Endothelial cell of umbilical vein (primary cell): ENCODE results near the gene DIPK1C. TPM values are rescaled to one million over a fixed set of nuclear protein-coding genes. Genes with fewer than 3 reads are reported as not detected.

ENCODE experiments used
- BruUV-seq: library from RNA; stranded (reverse); fragments of 400-500 nt; replicated peaks from 2 replicates; lab custom pipeline; 2021; lab: Mats Ljungman, UMichigan
- CTCF ChIA-PET: fragments of 300-600, 350-600 bp; sonication (Branson Sonifier 250); formaldehyde crosslinking; loops from one replicate; lab custom pipeline; 2021; ENCODE audit warnings: antibody characterized with exemption, inconsistent platforms; lab: Charles Lee
- POLR2A ChIA-PET: fragments of 300-600, 350-600 bp; sonication (Branson Sonifier 250); formaldehyde crosslinking; loops from one replicate; lab custom pipeline; 2021; ENCODE audit warnings: antibody characterized with exemption, inconsistent platforms; lab: Charles Lee
- DNase-seq: peaks from one replicate; pipeline ENCODE4 v3.0.0-alpha.2; 2011; ENCODE audit warnings: low read depth, low spot score
- FAIRE-seq: peaks from 2 replicates; lab custom pipeline; 2011; peaks lifted over from hg19 to GRCh38; lab: Jason Lieb, UNC
- H2AFZ ChIP-seq: 2 replicates; pipeline ENCODE4 v1.6.0; 2012; ENCODE audit warnings: low read depth, low read length, control low read depth, inconsistent platforms
- H3K27ac ChIP-seq: 2 replicates; pipeline ENCODE4 v1.5.1; 2011; ENCODE audit warnings: low read depth, mild to moderate bottlenecking, control low read depth, low read length, moderate library complexity; ENCODE audit not compliant: insufficient read depth
- H3K27me3 ChIP-seq, 2 experiments: 2 replicates each; pipeline versions ENCODE4 v1.6.0 to v1.6.1; 2011; ENCODE audit warnings: low read length in 2 of 2, mixed read lengths in 1 of 2; ENCODE audit not compliant: control insufficient read depth in 2 of 2, insufficient read depth in 2 of 2
- H3K36me3 ChIP-seq, 2 experiments: 2 replicates in 1 of 2; 3 replicates in 1 of 2; pipeline ENCODE4 v1.5.1; 2011; ENCODE audit warnings: low read length in 2 of 2, mild to moderate bottlenecking in 1 of 2, moderate library complexity in 1 of 2; ENCODE audit not compliant: control insufficient read depth in 2 of 2, insufficient read depth in 2 of 2; ENCODE audit errors: extremely low read depth in 1 of 2
- H3K4me1 ChIP-seq: 3 replicates; pipeline ENCODE4 v1.5.1; 2011; ENCODE audit warnings: mild to moderate bottlenecking, low read length; ENCODE audit not compliant: control insufficient read depth, insufficient read depth; ENCODE audit errors: extremely low read depth
- H3K4me2 ChIP-seq: 2 replicates; pipeline ENCODE4 v1.6.1; 2011; ENCODE audit warnings: low read length, control low read depth, mixed read lengths; ENCODE audit not compliant: insufficient read depth
- H3K4me3 ChIP-seq, 3 experiments: fragments of 200-600 bp in 1 of 3; sonication (generic), shearing (Covaris generic) in 1 of 3; replicated peaks in 1 of 3; 2 replicates each; pipeline ENCODE4 v1.5.1; 2011 to 2016; ENCODE audit warnings: control low read depth in 3 of 3, low read length in 3 of 3, mild to moderate bottlenecking in 2 of 3, inconsistent platforms in 1 of 3, low read depth in 1 of 3, moderate library complexity in 1 of 3; ENCODE audit not compliant: insufficient read depth in 1 of 3
- H3K79me2 ChIP-seq: 2 replicates; pipeline ENCODE4 v1.6.0; 2012; ENCODE audit warnings: low read length, inconsistent platforms; ENCODE audit not compliant: control insufficient read depth, insufficient read depth
- H3K9ac ChIP-seq: replicated peaks from 2 replicates; pipeline ENCODE3; 2011; ENCODE audit warnings: low read length, control low read depth; ENCODE audit not compliant: insufficient read depth; ENCODE audit errors: extremely low read depth
- H3K9me1 ChIP-seq: replicated peaks from 3 replicates; pipeline ENCODE4 v1.6.0; 2011; ENCODE audit warnings: mild to moderate bottlenecking, low read length; ENCODE audit not compliant: control insufficient read depth, insufficient read depth; ENCODE audit errors: extremely low read depth
- H3K9me3 ChIP-seq: replicated peaks from 2 replicates; pipeline ENCODE4 v1.5.1; 2012; ENCODE audit warnings: low read length, inconsistent platforms; ENCODE audit not compliant: control insufficient read depth, insufficient read depth
- H4K20me1 ChIP-seq: replicated peaks from 2 replicates; pipeline ENCODE3; 2011; ENCODE audit warnings: mild to moderate bottlenecking, low read length; ENCODE audit not compliant: control insufficient read depth, insufficient read depth; ENCODE audit errors: extremely low read depth
- CTCF ChIP-seq, 2 donors: IDR thresholded peaks; 1 replicate in 1 of 2; 2 replicates in 1 of 2; pipeline ENCODE4 v1.5.1; 2011; ENCODE audit warnings: low read length in 2 of 2, mild to moderate bottlenecking in 2 of 2, moderate library complexity in 2 of 2, control low read depth in 1 of 2, inconsistent platforms in 1 of 2, low read depth in 1 of 2; ENCODE audit not compliant: insufficient read depth in 1 of 2; ENCODE audit errors: extremely low read depth in 1 of 2
- JUN ChIP-seq: IDR thresholded peaks from 2 replicates; pipeline ENCODE4 v1.6.1; 2011; ENCODE audit warnings: borderline replicate concordance, low read depth; ENCODE audit not compliant: insufficient read length, insufficient read depth
- MAX ChIP-seq: IDR thresholded peaks from 2 replicates; pipeline ENCODE4 v1.6.1; 2011; ENCODE audit not compliant: insufficient read depth, insufficient read length
- MYC ChIP-seq: IDR thresholded peaks from one replicate; pipeline ENCODE4 v1.6.1; 2011; ENCODE audit warnings: mild to moderate bottlenecking, low read depth, low read length
- POLR2A ChIP-seq: IDR thresholded peaks from 2 replicates; pipeline ENCODE4 v1.6.1; 2012; ENCODE audit warnings: low read depth, mild to moderate bottlenecking, control low read depth, low read length
- POLR2AphosphoS5 ChIP-seq: IDR thresholded peaks from 2 replicates; pipeline ENCODE4 v1.6.1; 2012; ENCODE audit warnings: low read depth, mild to moderate bottlenecking, control low read depth, low read length, moderate library complexity; ENCODE audit not compliant: insufficient read depth
- dilution Hi-C: fragments of 300-500 bp; cut with MboI; formaldehyde crosslinking; loops from one replicate; pipeline ENCODE4 v1.15.0; 2019; ENCODE audit warnings: low sequenced_read_pairs; ENCODE audit not compliant: extremely low pct_ligation_motif_present
- intact Hi-C: fragments of 100-400 bp; cut with micrococcal nuclease; formaldehyde crosslinking; loops from one replicate; pipeline ENCODE4 v1.10.0; 2022
- polyA plus RNA-seq, 4 experiments: library from polyadenylated mRNA; depleted of rRNA in 3 of 4; stranded (reverse) in 3 of 4; unstranded in 1 of 4; fragments of >200 nt; gene quantifications; 2 replicates each; pipeline versions ENCODE4 v1.2.1 to v1.2.3, GENCODE V29; 2011 to 2012; ENCODE audit warnings: missing spikeins in 1 of 4
- total RNA-seq: library from RNA; stranded (reverse); gene quantifications from 2 replicates; pipeline ENCODE4 v1.2.3, GENCODE V29; 2021

The DIPK1C gene
- total and polyA plus RNA-seq, 2 donors (not counting 3 experiments of a cell fraction or from before 2014, with no cell fraction given) = not detected

GRCh38 chr18:74418023-74418422 is 39.1 kb downstream of the DIPK1C start:
- ChIA-PET POLR2A (no interaction called here), CTCF (no interaction called here)

GRCh38 chr18:74416124-74416523 is 41.0 kb downstream of the DIPK1C start:
- DNase-seq (no peak), FAIRE-seq (no peak)
- H3K4me2 ChIP-seq = no peak overlapping the region
- no peaks in the 10 kb centered on the region for H3K4me1 ChIP-seq
- H3K79me2 ChIP-seq = no peaks in the 10 kb centered on the region
- H4K20me1 ChIP-seq = no peaks in the 10 kb centered on the region
- no peak overlapping the region for H2AFZ ChIP-seq
- ChIA-PET POLR2A (no interaction called here), CTCF (no interaction called here)
- H3K27me3 ChIP-seq = no peaks in the 10 kb centered on the region
- H3K27ac ChIP-seq = no peak overlapping the region
- H3K9me1 ChIP-seq = no peaks in the 10 kb centered on the region
- intact Hi-C loops (no loop called here), dilution Hi-C loops (no loop called here)
- BruUV-seq = no TSS peak
- no peak overlapping the region for H3K9ac ChIP-seq
- no peaks in the 10 kb centered on the region for H3K36me3 ChIP-seq
- no peaks in the 10 kb centered on the region for H3K9me3 ChIP-seq
- H3K4me3 ChIP-seq = no peak overlapping the region
- TF ChIP-seq MYC (no peak), MAX (no peak), JUN (no peak), POLR2A (no peak), CTCF (IDR thresholded peaks at IDR 0.05; ENCODE audit: extremely low read depth in 1 of 2, insufficient read depth in 1 of 2, low read depth in 1 of 2, low read length in 2 of 2) (no peak)

More at GRCh38 chr18:74418023-74418422, 39.1 kb downstream of the DIPK1C start:
- dilution Hi-C loops (no loop called here), intact Hi-C loops (no loop called here)
- Histone ChIP-seq H3K27ac (no peak overlapping the region), H3K9ac (no peak overlapping the region), H3K4me3 (no peak overlapping the region), H3K79me2 (no peaks in the 10 kb centered on the region), H3K36me3 (no peaks in the 10 kb centered on the region), H3K9me1 (no peaks in the 10 kb centered on the region), H2AFZ (no peak overlapping the region), H3K4me2 (no peak overlapping the region), H3K9me3 (no peaks in the 10 kb centered on the region), H4K20me1 (no peaks in the 10 kb centered on the region), H3K27me3 (no peaks in the 10 kb centered on the region), H3K4me1 (no peaks in the 10 kb centered on the region)
- BruUV-seq = no TSS peak
- TF ChIP-seq POLR2AphosphoS5 (no peak), JUN (no peak)
- no peak for DNase-seq
- FAIRE-seq = no peak
